ENCODE measurements around the gene POU2AF1. TPM values are rescaled to one million over a fixed set of nuclear protein-coding genes. Genes with fewer than 3 reads are reported as not detected.

Gene POU2AF1
- total RNA-seq, 1 donor from 2014 or later = not detected

DNA sequence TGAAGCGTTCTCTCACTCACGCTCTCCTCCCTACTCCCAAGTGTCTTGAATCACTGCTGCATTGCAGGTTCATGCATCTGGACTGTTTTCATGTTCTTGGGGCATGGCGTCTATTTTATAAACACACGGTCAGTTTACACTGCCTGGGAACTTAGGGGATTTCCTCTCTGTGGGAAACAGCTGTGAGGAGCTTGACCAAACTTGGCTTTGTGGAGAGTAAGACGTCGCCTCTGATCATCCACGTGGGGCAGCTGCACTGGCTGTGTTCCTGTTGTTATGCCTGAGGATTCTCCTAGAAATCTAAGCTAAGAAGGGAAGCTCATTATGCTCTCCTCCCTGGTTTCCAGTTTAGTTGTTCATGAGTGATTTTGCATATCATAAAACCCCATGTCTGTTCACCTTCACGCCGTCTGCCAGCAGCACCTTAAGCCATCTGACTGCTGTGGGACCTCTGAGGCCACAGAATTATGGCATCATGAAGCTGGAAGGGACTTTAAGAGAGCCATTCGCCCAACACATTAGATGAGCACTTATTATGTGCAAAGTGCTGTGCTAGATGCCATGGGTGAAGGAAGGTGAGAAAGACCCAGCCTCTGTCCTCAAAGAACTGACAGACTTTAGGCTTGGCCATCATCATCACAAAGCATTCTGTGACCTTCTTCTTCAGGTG lies 38.8 kb upstream of the POU2AF1 start:
- H3K4me3 Mint-ChIP-seq = no peak overlapping the region
- H3K27me3 Mint-ChIP-seq (ENCODE audit: low read depth) = no peaks in the 10 kb centered on the region
- no peaks in the 10 kb centered on the region for H3K9me3 Mint-ChIP-seq
- DNase-seq (ENCODE audit: low read depth, low spot score) = no peak
- no peak overlapping the region for H3K27ac Mint-ChIP-seq (ENCODE audit: unreplicated experiment)
- peaks cover 14% of the 10 kb centered on the region for H3K4me1 Mint-ChIP-seq
- H3K36me3 Mint-ChIP-seq (ENCODE audit: low read depth) = no peaks in the 10 kb centered on the region
- TF ChIP-seq, protein P1, sequence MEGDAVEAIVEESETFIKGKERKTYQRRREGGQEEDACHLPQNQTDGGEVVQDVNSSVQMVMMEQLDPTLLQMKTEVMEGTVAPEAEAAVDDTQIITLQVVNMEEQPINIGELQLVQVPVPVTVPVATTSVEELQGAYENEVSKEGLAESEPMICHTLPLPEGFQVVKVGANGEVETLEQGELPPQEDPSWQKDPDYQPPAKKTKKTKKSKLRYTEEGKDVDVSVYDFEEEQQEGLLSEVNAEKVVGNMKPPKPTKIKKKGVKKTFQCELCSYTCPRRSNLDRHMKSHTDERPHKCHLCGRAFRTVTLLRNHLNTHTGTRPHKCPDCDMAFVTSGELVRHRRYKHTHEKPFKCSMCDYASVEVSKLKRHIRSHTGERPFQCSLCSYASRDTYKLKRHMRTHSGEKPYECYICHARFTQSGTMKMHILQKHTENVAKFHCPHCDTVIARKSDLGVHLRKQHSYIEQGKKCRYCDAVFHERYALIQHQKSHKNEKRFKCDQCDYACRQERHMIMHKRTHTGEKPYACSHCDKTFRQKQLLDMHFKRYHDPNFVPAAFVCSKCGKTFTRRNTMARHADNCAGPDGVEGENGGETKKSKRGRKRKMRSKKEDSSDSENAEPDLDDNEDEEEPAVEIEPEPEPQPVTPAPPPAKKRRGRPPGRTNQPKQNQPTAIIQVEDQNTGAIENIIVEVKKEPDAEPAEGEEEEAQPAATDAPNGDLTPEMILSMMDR (conservative IDR thresholded peaks at IDR 0.05) = no peak

DNA sequence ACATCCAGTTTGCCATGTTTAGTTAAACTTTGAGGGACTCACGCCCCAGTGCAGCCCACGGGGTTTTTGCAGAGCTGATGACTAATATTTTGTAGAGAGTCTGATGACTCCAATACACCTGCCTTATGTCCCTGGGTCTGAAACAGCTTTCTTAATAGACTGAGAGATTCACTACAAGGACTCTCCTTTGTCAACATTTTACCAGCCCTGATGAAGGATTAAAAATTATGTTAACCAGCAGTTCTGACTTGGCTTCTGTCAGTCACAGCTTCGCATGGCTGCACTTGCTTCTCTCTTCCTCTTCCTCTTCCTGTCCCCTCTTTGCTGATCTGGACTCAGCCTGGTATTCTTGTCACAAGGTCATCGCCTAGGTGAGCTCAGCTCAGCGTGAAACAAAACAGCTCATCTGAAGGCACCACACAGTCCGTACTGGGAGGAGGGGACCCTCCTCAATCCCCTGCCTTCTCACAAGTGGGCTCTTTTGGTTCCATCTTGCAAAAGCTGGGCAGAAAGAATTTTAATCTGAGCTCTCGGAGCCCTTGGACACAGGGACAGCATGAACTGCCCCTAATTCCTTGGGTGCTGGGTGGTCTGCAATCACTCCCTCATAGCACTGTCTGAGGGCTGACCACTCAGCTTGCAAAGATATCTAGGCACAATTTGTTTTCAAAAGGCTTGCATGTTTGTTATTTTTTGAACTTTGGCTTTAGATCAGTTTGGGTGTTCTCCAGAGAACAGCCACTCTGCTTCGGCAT lies 38.1 kb upstream of the POU2AF1 start:
- Mint-ChIP-seq H3K4me3 (no peak overlapping the region), H3K9me3 (no peaks in the 10 kb centered on the region), H3K36me3 (ENCODE audit: low read depth) (no peaks in the 10 kb centered on the region), H3K4me1 (peaks cover 14% of the 10 kb centered on the region), H3K27ac (ENCODE audit: unreplicated experiment) (no peak overlapping the region), H3K27me3 (ENCODE audit: low read depth) (no peaks in the 10 kb centered on the region)
- no peak for DNase-seq (ENCODE audit: low read depth, low spot score)
- TF ChIP-seq, protein P1 (conservative IDR thresholded peaks at IDR 0.05) = no peak

DNA sequence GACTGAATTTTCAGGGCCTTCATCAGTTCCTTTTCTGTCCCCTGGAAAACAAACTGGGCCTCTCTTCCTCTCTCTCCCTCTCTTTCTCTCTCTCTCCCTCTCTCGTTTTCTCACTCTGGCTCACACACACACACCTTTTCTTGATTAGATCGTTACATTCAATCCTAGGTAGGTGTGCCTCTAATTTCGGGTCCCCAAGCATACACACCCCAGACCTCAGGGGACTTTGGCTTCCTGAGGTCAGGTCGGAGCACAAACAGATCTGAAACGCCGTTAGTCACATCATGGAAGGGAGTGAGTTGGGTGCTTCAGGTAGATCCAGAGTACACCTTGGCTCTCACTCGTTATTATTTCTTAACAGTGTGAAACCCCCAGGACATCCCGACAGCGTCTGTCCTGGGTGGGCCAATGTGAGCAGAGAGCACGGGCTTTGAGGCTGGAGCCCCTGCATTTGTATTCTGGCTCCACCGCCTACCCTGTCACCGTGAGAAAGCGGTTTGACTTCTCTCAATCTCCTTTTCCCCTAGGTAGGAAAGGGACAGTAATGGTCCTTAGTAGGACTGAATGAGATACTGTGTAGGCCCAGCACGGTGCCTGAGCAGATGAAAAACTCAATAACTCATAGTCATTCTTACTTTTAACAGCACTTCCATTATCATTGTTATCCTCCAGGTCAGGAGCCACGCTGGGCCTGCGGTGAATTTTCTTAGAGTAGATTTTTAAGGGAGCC lies 37.3 kb upstream of the POU2AF1 start:
- Mint-ChIP-seq H3K27me3 (ENCODE audit: low read depth) (no peaks in the 10 kb centered on the region), H3K36me3 (ENCODE audit: low read depth) (no peaks in the 10 kb centered on the region), H3K4me3 (no peak overlapping the region), H3K4me1 (peaks cover 14% of the 10 kb centered on the region), H3K27ac (ENCODE audit: unreplicated experiment) (no peak overlapping the region), H3K9me3 (no peaks in the 10 kb centered on the region)
- DNase-seq (ENCODE audit: low read depth, low spot score) = no peak
- TF ChIP-seq, protein P1 (conservative IDR thresholded peaks at IDR 0.05) = no peak

DNA sequence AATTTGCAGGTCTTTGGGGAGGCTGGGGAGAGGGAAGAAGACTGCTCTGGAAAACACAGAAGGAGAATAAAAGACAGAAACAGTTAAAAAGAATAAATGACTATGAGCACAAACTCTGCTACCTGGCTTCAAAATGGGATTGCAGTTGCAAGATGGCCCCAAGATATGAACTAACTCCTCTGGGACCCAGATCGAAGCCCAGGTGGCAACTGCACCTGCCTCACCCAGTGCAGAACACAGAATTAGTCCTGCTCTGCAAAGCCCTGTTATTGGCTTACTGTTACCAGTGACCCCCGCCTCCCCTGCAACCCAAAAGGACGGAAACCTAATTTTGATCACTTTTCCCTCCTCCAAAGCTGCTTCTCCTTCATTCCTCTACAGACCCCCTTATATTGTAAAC lies 35.9 kb upstream of the POU2AF1 start:
- H3K4me1 Mint-ChIP-seq = peaks cover 14% of the 10 kb centered on the region
- TF ChIP-seq, protein P1 (conservative IDR thresholded peaks at IDR 0.05) = no peak
- no peak overlapping the region for H3K4me3 Mint-ChIP-seq
- no peak for DNase-seq (ENCODE audit: low read depth, low spot score)
- no peaks in the 10 kb centered on the region for H3K27me3 Mint-ChIP-seq (ENCODE audit: low read depth)
- H3K9me3 Mint-ChIP-seq = no peaks in the 10 kb centered on the region
- no peaks in the 10 kb centered on the region for H3K36me3 Mint-ChIP-seq (ENCODE audit: low read depth)
- no peak overlapping the region for H3K27ac Mint-ChIP-seq (ENCODE audit: unreplicated experiment)

DNA sequence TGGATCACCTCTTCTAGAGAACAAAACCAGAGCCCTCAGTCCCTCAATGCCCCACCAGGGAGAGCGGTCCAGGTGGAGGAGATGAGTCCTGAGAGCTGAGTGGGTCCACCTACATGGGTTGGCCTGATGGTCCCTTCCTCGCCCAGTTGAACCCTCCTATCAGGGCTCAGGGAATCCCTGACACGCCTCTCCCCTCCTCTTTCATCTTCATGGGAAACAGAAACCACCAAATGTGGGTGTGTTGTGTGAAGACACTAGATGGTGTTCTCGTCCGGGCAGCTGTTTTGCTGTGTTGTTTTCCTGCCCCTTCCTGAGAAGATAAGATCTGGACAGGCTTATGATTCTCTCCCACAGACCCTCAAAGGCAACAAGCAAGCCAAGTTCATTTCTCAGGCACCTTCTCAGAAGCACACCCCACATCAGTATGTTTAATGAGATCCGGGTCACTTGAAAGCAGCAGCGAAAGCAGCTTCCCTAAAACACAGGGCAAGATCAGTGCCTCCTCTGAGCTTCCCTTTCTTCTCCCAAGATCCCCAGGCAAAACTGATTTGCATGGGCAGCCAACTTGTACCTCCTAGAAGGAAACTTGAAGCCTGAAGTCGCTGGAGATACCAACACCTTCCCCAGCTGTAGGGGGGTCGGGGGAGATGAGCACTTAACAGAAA lies 35.3 kb upstream of the POU2AF1 start:
- no peak overlapping the region for H3K27ac Mint-ChIP-seq (ENCODE audit: unreplicated experiment)
- H3K27me3 Mint-ChIP-seq (ENCODE audit: low read depth) = no peaks in the 10 kb centered on the region
- H3K4me3 Mint-ChIP-seq = no peak overlapping the region
- peaks cover 14% of the 10 kb centered on the region for H3K4me1 Mint-ChIP-seq
- DNase-seq (ENCODE audit: low read depth, low spot score) = no peak
- TF ChIP-seq, protein P1 (conservative IDR thresholded peaks at IDR 0.05) = no peak
- no peaks in the 10 kb centered on the region for H3K36me3 Mint-ChIP-seq (ENCODE audit: low read depth)
- H3K9me3 Mint-ChIP-seq = no peaks in the 10 kb centered on the region
